ENCODE data around the gene GPD1. TPM values are rescaled to one million over a fixed set of nuclear protein-coding genes. Genes with fewer than 3 reads are reported as not detected.

GPD1 gene
- total RNA-seq, 1 donor from 2014 or later = 0.81 TPM

GRCh38 chr12:50104417-50105366, 884 bp downstream of the GPD1 start:
- peaks cover 1% of the 10 kb centered on the region for H3K36me3 Mint-ChIP-seq (ENCODE audit: unreplicated experiment)
- DNase-seq = no peak
- no peak for TF ChIP-seq CTCF (IDR thresholded peaks at IDR 0.05; ENCODE audit: partially characterized antibody, unreplicated experiment)
- peaks cover 4% of the 10 kb centered on the region for H3K27me3 Mint-ChIP-seq (ENCODE audit: unreplicated experiment)
- no peak overlapping the region for H3K4me3 Mint-ChIP-seq (ENCODE audit: unreplicated experiment)
- no peak overlapping the region for H3K27ac Mint-ChIP-seq (ENCODE audit: unreplicated experiment)
- peaks cover 4% of the 10 kb centered on the region for H3K9me3 Mint-ChIP-seq (ENCODE audit: unreplicated experiment)
- peaks cover 7% of the 10 kb centered on the region for H3K4me1 Mint-ChIP-seq (ENCODE audit: low read depth, unreplicated experiment)

GRCh38 chr12:50105913-50106450, 2.2 kb downstream of the GPD1 start:
- no peak for DNase-seq
- Mint-ChIP-seq H3K27me3 (ENCODE audit: unreplicated experiment) (peaks cover 4% of the 10 kb centered on the region), H3K27ac (ENCODE audit: unreplicated experiment) (no peak overlapping the region), H3K36me3 (ENCODE audit: unreplicated experiment) (no peaks in the 10 kb centered on the region), H3K4me3 (ENCODE audit: unreplicated experiment) (peak overlapping the region; percentile 28), H3K4me1 (ENCODE audit: low read depth, unreplicated experiment) (peaks cover 13% of the 10 kb centered on the region), H3K9me3 (ENCODE audit: unreplicated experiment) (peaks cover 4% of the 10 kb centered on the region)
- no peak for TF ChIP-seq CTCF (IDR thresholded peaks at IDR 0.05; ENCODE audit: partially characterized antibody, unreplicated experiment)

GRCh38 chr12:50106907-50107306, 3.1 kb downstream of the GPD1 start:
- Mint-ChIP-seq H3K9me3 (ENCODE audit: unreplicated experiment) (peaks cover 4% of the 10 kb centered on the region), H3K4me3 (ENCODE audit: unreplicated experiment) (no peak overlapping the region), H3K27me3 (ENCODE audit: unreplicated experiment) (peaks cover 4% of the 10 kb centered on the region), H3K36me3 (ENCODE audit: unreplicated experiment) (no peaks in the 10 kb centered on the region), H3K27ac (ENCODE audit: unreplicated experiment) (no peak overlapping the region), H3K4me1 (ENCODE audit: low read depth, unreplicated experiment) (peaks cover 14% of the 10 kb centered on the region)
- no peak for DNase-seq
- no peak for TF ChIP-seq CTCF (IDR thresholded peaks at IDR 0.05; ENCODE audit: partially characterized antibody, unreplicated experiment)

- no peak overlapping the region for H3K4me3 Mint-ChIP-seq (ENCODE audit: unreplicated experiment)
- no peak overlapping the region for H3K27ac Mint-ChIP-seq (ENCODE audit: unreplicated experiment)
- peaks cover 7% of the 10 kb centered on the region for H3K27me3 Mint-ChIP-seq (ENCODE audit: unreplicated experiment)
- DNase-seq = no peak
- H3K36me3 Mint-ChIP-seq (ENCODE audit: unreplicated experiment) = no peaks in the 10 kb centered on the region
- no peak for TF ChIP-seq CTCF (IDR thresholded peaks at IDR 0.05; ENCODE audit: partially characterized antibody, unreplicated experiment)
- H3K9me3 Mint-ChIP-seq (ENCODE audit: unreplicated experiment) = peaks cover 7% of the 10 kb centered on the region
- peaks cover 14% of the 10 kb centered on the region for H3K4me1 Mint-ChIP-seq (ENCODE audit: low read depth, unreplicated experiment)
These were observed 3.8 kb downstream of the GPD1 start for GRCh38 chr12:50107416-50108268.

Data from glutamatergic neuron (in vitro differentiated cells).